Keratinocyte (primary cell): ENCODE results near the gene COX6B1. TPM values are rescaled to one million over a fixed set of nuclear protein-coding genes. Genes with fewer than 3 reads are reported as not detected.

Source experiments
- DNase-seq: peaks from one replicate; pipeline ENCODE4 v3.0.0-alpha.2; 2011; ENCODE audit warnings: low read depth, missing footprints, low spot score
- FAIRE-seq: peaks from 2 replicates; lab custom pipeline; 2011; peaks lifted over from hg19 to GRCh38; lab: Jason Lieb, UNC
- H2AFZ ChIP-seq: 2 replicates; pipeline ENCODE4 v1.6.0; 2012; ENCODE audit warnings: low read length, control low read depth, inconsistent platforms; ENCODE audit not compliant: control insufficient read depth
- H3K27ac ChIP-seq: 2 replicates; pipeline ENCODE4 v1.5.1; 2011; ENCODE audit warnings: low read length; ENCODE audit not compliant: control insufficient read depth, insufficient read depth
- H3K27me3 ChIP-seq: 3 replicates; pipeline ENCODE4 v1.6.0; 2011; ENCODE audit warnings: low read length; ENCODE audit not compliant: control insufficient read depth, insufficient read depth; ENCODE audit errors: extremely low read depth
- H3K36me3 ChIP-seq, 2 experiments: 2 replicates in 1 of 2; 3 replicates in 1 of 2; pipeline ENCODE4 v1.5.1; 2011; ENCODE audit warnings: low read length in 2 of 2, mild to moderate bottlenecking in 1 of 2; ENCODE audit not compliant: control insufficient read depth in 2 of 2, insufficient read depth in 2 of 2; ENCODE audit errors: extremely low read depth in 1 of 2
- H3K4me1 ChIP-seq: 3 replicates; pipeline ENCODE4 v1.5.1; 2011; ENCODE audit warnings: low read length; ENCODE audit not compliant: control insufficient read depth, insufficient read depth; ENCODE audit errors: extremely low read depth
- H3K4me2 ChIP-seq: 3 replicates; pipeline ENCODE4 v1.6.0; 2011; ENCODE audit warnings: low read depth, low read length; ENCODE audit not compliant: control insufficient read depth, insufficient read depth; ENCODE audit errors: extremely low read depth
- H3K4me3 ChIP-seq, 3 experiments: fragments of 200-600 bp in 1 of 3; sonication (generic) in 1 of 3; 2 replicates in 2 of 3; 3 replicates in 1 of 3; pipeline ENCODE4 v1.5.1; 2011 to 2016; ENCODE audit warnings: low read length in 3 of 3, mild to moderate bottlenecking in 3 of 3, control low read depth in 2 of 3, inconsistent platforms in 1 of 3, low read depth in 1 of 3, mixed read lengths in 1 of 3, mixed run types in 1 of 3, moderate library complexity in 1 of 3; ENCODE audit not compliant: control insufficient read depth in 2 of 3, insufficient read depth in 2 of 3; ENCODE audit errors: extremely low read depth in 1 of 3
- H3K79me2 ChIP-seq: 2 replicates; pipeline ENCODE4 v1.6.0; 2012; ENCODE audit warnings: low read length; ENCODE audit not compliant: control insufficient read depth, insufficient read depth
- H3K9ac ChIP-seq: 3 replicates; pipeline ENCODE4 v1.6.0; 2011; ENCODE audit warnings: low read length; ENCODE audit not compliant: control insufficient read depth, insufficient read depth; ENCODE audit errors: extremely low read depth
- H3K9me1 ChIP-seq: 3 replicates; pipeline ENCODE4 v1.6.0; 2011; ENCODE audit warnings: low read length; ENCODE audit not compliant: control insufficient read depth, insufficient read depth; ENCODE audit errors: extremely low read depth
- H3K9me3 ChIP-seq: 2 replicates; pipeline ENCODE4 v1.5.1; 2012; ENCODE audit warnings: low read depth, low read length; ENCODE audit not compliant: control insufficient read depth
- H4K20me1 ChIP-seq: 3 replicates; pipeline ENCODE4 v1.6.0; 2011; ENCODE audit warnings: low read length; ENCODE audit not compliant: control insufficient read depth, insufficient read depth; ENCODE audit errors: extremely low read depth
- CTCF ChIP-seq, 3 experiments: IDR thresholded peaks in 1 of 3; conservative IDR thresholded peaks in 1 of 3; optimal IDR thresholded peaks in 1 of 3; 2 replicates in 2 of 3; 3 replicates in 1 of 3; pipeline versions ENCODE3 to v1.5.1; 2011; ENCODE audit warnings: low read length in 3 of 3, mild to moderate bottlenecking in 3 of 3, moderate library complexity in 2 of 3, control low read depth in 1 of 3, inconsistent platforms in 1 of 3; ENCODE audit not compliant: insufficient read depth in 2 of 3; ENCODE audit errors: extremely low read depth in 1 of 3
- EZH2 ChIP-seq: IDR thresholded peaks from one replicate; pipeline ENCODE4 v1.6.1; 2012; ENCODE audit warnings: inconsistent platforms, mild to moderate bottlenecking, low read length, moderate library complexity
- dilution Hi-C: fragments of 300-500 bp; cut with MboI; formaldehyde crosslinking; loops from one replicate; pipeline ENCODE4 v1.7.0; 2020; ENCODE audit warnings: low sequenced_read_pairs; ENCODE audit not compliant: extremely low pct_ligation_motif_present
- polyA plus RNA-seq, 5 experiments: library from polyadenylated mRNA; depleted of rRNA in 3 of 5; stranded (reverse) in 3 of 5; stranded (forward) in 1 of 5; unstranded in 1 of 5; fragments of >200 nt; gene quantifications; 1 replicate in 1 of 5; 2 replicates in 3 of 5; 3 replicates in 1 of 5; pipeline versions ENCODE4 v1.2.1 to v1.2.3, GENCODE V29; 2011 to 2012; ENCODE audit warnings: missing spikeins in 2 of 5, low read depth in 1 of 5, low replicate concordance in 1 of 5

The COX6B1 gene
- polyA plus RNA-seq, 1 donor (not counting 4 experiments of a cell fraction or from before 2014, with no cell fraction given): 509 TPM

- no peaks in the 10 kb centered on the region for H4K20me1 ChIP-seq
- H2AFZ ChIP-seq: no peak overlapping the region
- no peaks in the 10 kb centered on the region for H3K9me3 ChIP-seq
- H3K9ac ChIP-seq: no peak overlapping the region
- no peaks in the 10 kb centered on the region for H3K79me2 ChIP-seq
- H3K36me3 ChIP-seq: no peaks in the 10 kb centered on the region
- no peak for TF ChIP-seq EZH2
- TF ChIP-seq CTCF (optimal IDR thresholded peaks at IDR 0.05 in 1 of 3, IDR thresholded peaks at IDR 0.05 in 1 of 3, conservative IDR thresholded peaks at IDR 0.05 in 1 of 3; ENCODE audit: extremely low read depth in 1 of 3, insufficient read depth in 2 of 3, low read length in 3 of 3): no peak
- no peak for DNase-seq
- H3K9me1 ChIP-seq: no peaks in the 10 kb centered on the region
- no peak overlapping the region for H3K4me2 ChIP-seq
- no peaks in the 10 kb centered on the region for H3K27me3 ChIP-seq
- FAIRE-seq: no peak
- dilution Hi-C loops: loop anchor here (5.0 kb wide), 1 partner anchor 51 kb away; no protein-coding TSS in a partner anchor
- no peak overlapping the region for H3K27ac ChIP-seq
- H3K4me3 ChIP-seq: no peak overlapping the region
- peaks cover 8% of the 10 kb centered on the region for H3K4me1 ChIP-seq
Measured at GRCh38 chr19:35608251-35608650, 39.9 kb upstream of the COX6B1 start.

GRCh38 chr19:35609851-35610353 lies 38.2 kb upstream of the COX6B1 start:
- H3K9me3 ChIP-seq: no peaks in the 10 kb centered on the region
- H3K9ac ChIP-seq: no peak overlapping the region
- FAIRE-seq: no peak
- H3K36me3 ChIP-seq: no peaks in the 10 kb centered on the region
- no peak overlapping the region for H3K4me2 ChIP-seq
- H3K79me2 ChIP-seq: no peaks in the 10 kb centered on the region
- no peak overlapping the region for H3K27ac ChIP-seq
- H3K9me1 ChIP-seq: no peaks in the 10 kb centered on the region
- H2AFZ ChIP-seq: peak overlapping the region; percentile 13
- no peaks in the 10 kb centered on the region for H4K20me1 ChIP-seq
- dilution Hi-C loops: loop anchor here (5.0 kb wide), 1 partner anchor 53 kb away; no protein-coding TSS in a partner anchor
- H3K4me3 ChIP-seq: no peak overlapping the region
- H3K4me1 ChIP-seq: peaks cover 6% of the 10 kb centered on the region
- TF ChIP-seq CTCF (optimal IDR thresholded peaks at IDR 0.05 in 1 of 3, IDR thresholded peaks at IDR 0.05 in 1 of 3, conservative IDR thresholded peaks at IDR 0.05 in 1 of 3; ENCODE audit: extremely low read depth in 1 of 3, insufficient read depth in 2 of 3, low read length in 3 of 3) (no peak), EZH2 (no peak)
- no peak for DNase-seq
- no peaks in the 10 kb centered on the region for H3K27me3 ChIP-seq
